ENCODE data around the gene TK2. TPM values are rescaled to one million over a fixed set of nuclear protein-coding genes. Genes with fewer than 3 reads are reported as not detected.
A peak's percentile ranks its signal among the peaks of the same experiment; 100 is the strongest.

TK2 gene
- total and polyA plus RNA-seq, 9 of the 15 experiments (the other 6 are each of a cell fraction or from before 2014, with no cell fraction given): 1.1 to 10.2 (median 5.3) TPM

DNA sequence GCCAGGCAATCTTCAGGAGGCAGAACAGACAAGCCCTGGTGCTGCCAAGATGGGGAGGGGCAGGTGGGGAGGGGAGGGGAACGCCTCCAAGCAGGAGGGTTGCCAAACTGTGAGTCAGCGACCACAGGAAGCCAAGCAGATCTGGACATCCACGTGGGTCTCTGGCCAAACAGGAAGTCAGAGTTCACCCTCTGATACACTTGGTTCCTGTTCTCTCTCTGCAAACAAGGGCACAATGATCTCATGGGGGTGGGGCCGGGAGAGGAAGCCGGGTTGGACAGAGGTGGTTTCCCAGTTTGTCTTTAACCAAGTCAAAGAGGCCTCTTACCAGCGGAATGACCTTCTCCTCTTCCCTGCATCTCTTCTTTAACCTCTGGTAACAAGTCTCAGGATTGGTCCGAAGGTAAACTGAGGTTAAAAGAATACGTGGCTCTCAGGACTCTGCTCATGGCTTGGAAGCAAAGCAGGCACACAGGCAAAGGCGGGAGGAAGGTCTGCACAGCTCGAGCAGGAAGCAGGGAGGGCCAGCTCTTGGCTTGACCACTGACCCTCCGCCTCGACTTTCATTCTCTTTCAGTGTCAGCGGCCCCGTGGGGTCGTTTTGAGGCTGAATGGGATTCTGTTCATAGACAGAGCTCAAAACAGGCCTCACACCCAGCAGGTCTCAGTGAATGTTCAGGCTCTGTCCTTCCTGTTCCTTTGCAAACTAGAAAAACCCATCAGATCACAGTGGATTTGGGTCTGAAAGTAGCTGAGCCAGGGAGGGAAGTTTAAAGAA lies 32.9 kb downstream of the TK2 start (continued):
- TF ChIP-seq, protein P1, sequence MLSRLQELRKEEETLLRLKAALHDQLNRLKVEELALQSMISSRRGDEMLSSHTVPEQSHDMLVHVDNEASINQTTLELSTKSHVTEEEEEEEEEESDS (CRISPR knock-in tag; IDR thresholded peaks at IDR 0.05): no peak
- TF ChIP-seq ERF (CRISPR knock-in tag; IDR thresholded peaks at IDR 0.05) (no peak), ZNF707 (CRISPR knock-in tag; conservative IDR thresholded peaks at IDR 0.05) (no peak), CHD2 (IDR thresholded peaks at IDR 0.05; ENCODE audit: low read depth, low read length) (no peak), KAT2B (IDR thresholded peaks at IDR 0.05; ENCODE audit: low read depth, low read length) (no peak), ZNF444 (CRISPR knock-in tag; IDR thresholded peaks at IDR 0.05) (no peak), PRMT5 (CRISPR knock-in tag; IDR thresholded peaks at IDR 0.05) (no peak), ZNF408 (CRISPR knock-in tag; IDR thresholded peaks at IDR 0.05; ENCODE audit: low read depth) (no peak), SMARCC2 (IDR thresholded peaks at IDR 0.05; ENCODE audit: low read depth) (no peak; the same call in 1 of the 2 replicates), TAL1 (IDR thresholded peaks at IDR 0.05) (peak; percentile 22; the same call in 1 of the 2 replicates), FOXK1 (CRISPR knock-in tag; IDR thresholded peaks at IDR 0.05; ENCODE audit: borderline replicate concordance) (no peak), RBM14 (IDR thresholded peaks at IDR 0.05; ENCODE audit: borderline replicate concordance, insufficient read depth, low read depth, low read length) (no peak), ZNF354B (CRISPR knock-in tag; IDR thresholded peaks at IDR 0.05) (no peak), ZNF324 (CRISPR knock-in tag; IDR thresholded peaks at IDR 0.05) (no peak), CEBPZ (IDR thresholded peaks at IDR 0.05; ENCODE audit: borderline replicate concordance, low read depth, low read length) (no peak), CCNT2 (IDR thresholded peaks at IDR 0.05; ENCODE audit: borderline replicate concordance, extremely low read depth, insufficient read length, low read depth, low read length) (peak; percentile 56)
- TF ChIP-seq, protein P2, sequence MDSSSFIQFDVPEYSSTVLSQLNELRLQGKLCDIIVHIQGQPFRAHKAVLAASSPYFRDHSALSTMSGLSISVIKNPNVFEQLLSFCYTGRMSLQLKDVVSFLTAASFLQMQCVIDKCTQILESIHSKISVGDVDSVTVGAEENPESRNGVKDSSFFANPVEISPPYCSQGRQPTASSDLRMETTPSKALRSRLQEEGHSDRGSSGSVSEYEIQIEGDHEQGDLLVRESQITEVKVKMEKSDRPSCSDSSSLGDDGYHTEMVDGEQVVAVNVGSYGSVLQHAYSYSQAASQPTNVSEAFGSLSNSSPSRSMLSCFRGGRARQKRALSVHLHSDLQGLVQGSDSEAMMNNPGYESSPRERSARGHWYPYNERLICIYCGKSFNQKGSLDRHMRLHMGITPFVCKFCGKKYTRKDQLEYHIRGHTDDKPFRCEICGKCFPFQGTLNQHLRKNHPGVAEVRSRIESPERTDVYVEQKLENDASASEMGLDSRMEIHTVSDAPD (CRISPR knock-in tag; IDR thresholded peaks at IDR 0.05): no peak
- TF ChIP-seq, protein P3, sequence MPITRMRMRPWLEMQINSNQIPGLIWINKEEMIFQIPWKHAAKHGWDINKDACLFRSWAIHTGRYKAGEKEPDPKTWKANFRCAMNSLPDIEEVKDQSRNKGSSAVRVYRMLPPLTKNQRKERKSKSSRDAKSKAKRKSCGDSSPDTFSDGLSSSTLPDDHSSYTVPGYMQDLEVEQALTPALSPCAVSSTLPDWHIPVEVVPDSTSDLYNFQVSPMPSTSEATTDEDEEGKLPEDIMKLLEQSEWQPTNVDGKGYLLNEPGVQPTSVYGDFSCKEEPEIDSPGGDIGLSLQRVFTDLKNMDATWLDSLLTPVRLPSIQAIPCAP (CRISPR knock-in tag; IDR thresholded peaks at IDR 0.05; ENCODE audit: borderline replicate concordance): no peak
- TF ChIP-seq, protein P4, sequence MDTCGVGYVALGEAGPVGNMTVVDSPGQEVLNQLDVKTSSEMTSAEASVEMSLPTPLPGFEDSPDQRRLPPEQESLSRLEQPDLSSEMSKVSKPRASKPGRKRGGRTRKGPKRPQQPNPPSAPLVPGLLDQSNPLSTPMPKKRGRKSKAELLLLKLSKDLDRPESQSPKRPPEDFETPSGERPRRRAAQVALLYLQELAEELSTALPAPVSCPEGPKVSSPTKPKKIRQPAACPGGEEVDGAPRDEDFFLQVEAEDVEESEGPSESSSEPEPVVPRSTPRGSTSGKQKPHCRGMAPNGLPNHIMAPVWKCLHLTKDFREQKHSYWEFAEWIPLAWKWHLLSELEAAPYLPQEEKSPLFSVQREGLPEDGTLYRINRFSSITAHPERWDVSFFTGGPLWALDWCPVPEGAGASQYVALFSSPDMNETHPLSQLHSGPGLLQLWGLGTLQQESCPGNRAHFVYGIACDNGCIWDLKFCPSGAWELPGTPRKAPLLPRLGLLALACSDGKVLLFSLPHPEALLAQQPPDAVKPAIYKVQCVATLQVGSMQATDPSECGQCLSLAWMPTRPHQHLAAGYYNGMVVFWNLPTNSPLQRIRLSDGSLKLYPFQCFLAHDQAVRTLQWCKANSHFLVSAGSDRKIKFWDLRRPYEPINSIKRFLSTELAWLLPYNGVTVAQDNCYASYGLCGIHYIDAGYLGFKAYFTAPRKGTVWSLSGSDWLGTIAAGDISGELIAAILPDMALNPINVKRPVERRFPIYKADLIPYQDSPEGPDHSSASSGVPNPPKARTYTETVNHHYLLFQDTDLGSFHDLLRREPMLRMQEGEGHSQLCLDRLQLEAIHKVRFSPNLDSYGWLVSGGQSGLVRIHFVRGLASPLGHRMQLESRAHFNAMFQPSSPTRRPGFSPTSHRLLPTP (IDR thresholded peaks at IDR 0.05; ENCODE audit: borderline replicate concordance, extremely low read depth, insufficient read length): no peak
